Liver (tissue), 10 donors: ENCODE data around the gene UBAP2L. TPM values are rescaled to one million over a fixed set of nuclear protein-coding genes. Genes with fewer than 3 reads are reported as not detected.

Source experiments
- DNase-seq: peaks from one replicate; pipeline ENCODE4 v3.0.0-alpha.2; 2017; ENCODE audit warnings: low spot score
- H3K27ac ChIP-seq, 2 donors: one replicate each; pipeline ENCODE4 v1.7.0; 2013; ENCODE audit warnings: inconsistent platforms in 2 of 2, low read length in 2 of 2, control low read depth in 1 of 2, low read depth in 1 of 2, mild to moderate bottlenecking in 1 of 2
- H3K27me3 ChIP-seq, 4 donors: one replicate each; pipeline versions ENCODE4 v1.6.1 to v1.7.0; 2013; ENCODE audit warnings: low read length in 3 of 4, inconsistent platforms in 1 of 4, mild to moderate bottlenecking in 1 of 4, moderate library complexity in 1 of 4; ENCODE audit not compliant: control insufficient read depth in 4 of 4, insufficient read depth in 4 of 4
- H3K36me3 ChIP-seq, 4 donors: one replicate each; pipeline versions ENCODE4 v1.6.1 to v1.7.0; 2013; ENCODE audit warnings: low read length in 3 of 4, mild to moderate bottlenecking in 3 of 4, low read depth in 1 of 4, moderate library complexity in 1 of 4; ENCODE audit not compliant: control insufficient read depth in 4 of 4, insufficient read depth in 3 of 4
- H3K4me1 ChIP-seq, 4 donors: one replicate each; pipeline versions ENCODE4 v1.6.1 to v1.7.0; 2013; ENCODE audit warnings: low read length in 3 of 4, mild to moderate bottlenecking in 3 of 4, moderate library complexity in 1 of 4; ENCODE audit not compliant: control insufficient read depth in 4 of 4, insufficient read depth in 4 of 4
- H3K4me3 ChIP-seq, 3 donors: one replicate each; pipeline versions ENCODE4 v1.6.1 to v1.7.0; 2013; ENCODE audit warnings: low read length in 3 of 3, control low read depth in 1 of 3, low read depth in 1 of 3, mild to moderate bottlenecking in 1 of 3
- H3K9ac ChIP-seq, 2 donors: one replicate each; pipeline ENCODE4 v1.7.0; 2013; ENCODE audit warnings: low read length in 2 of 2, mild to moderate bottlenecking in 2 of 2, moderate library complexity in 2 of 2, control low read depth in 1 of 2, low read depth in 1 of 2
- H3K9me3 ChIP-seq, 4 donors: one replicate each; pipeline versions ENCODE4 v1.6.1 to v1.7.0; 2013; ENCODE audit warnings: low read length in 3 of 4; ENCODE audit not compliant: control insufficient read depth in 4 of 4
- EGR1 ChIP-seq, 2 donors: IDR thresholded peaks; 2 replicates each; pipeline ENCODE4 v1.6.1; 2016 to 2018; ENCODE audit warnings: antibody characterized with exemption in 2 of 2, low read depth in 2 of 2
- FOXA1 ChIP-seq: IDR thresholded peaks from 2 replicates; pipeline ENCODE4 v1.6.1; 2016; ENCODE audit warnings: antibody characterized with exemption
- FOXA2 ChIP-seq: IDR thresholded peaks from 2 replicates; pipeline ENCODE4 v1.6.1; 2016; ENCODE audit warnings: antibody characterized with exemption
- WGBS: extraction: QIAGEN DNeasy Blood & Tissue Kit; methylation state at CpG from one replicate; pipeline ENCODE4 v1.1.7; 2013; 5-methylcytosine and 5-hydroxymethylcytosine counted together
- polyA plus RNA-seq, 2 donors: library from polyadenylated mRNA; stranded (reverse) in 1 of 2; unstranded in 1 of 2; fragments of 200-250 nt in 1 of 2; fragments of >200 nt in 1 of 2; fragmentation: Nextera tagmentation in 1 of 2; extraction: Ambion mirVana in 1 of 2; gene quantifications; one replicate each; pipeline versions ENCODE4 v1.2.1 to v1.2.3, GENCODE V29; 2013 to 2015
- small RNA-seq: library from RNA; depleted of rRNA; stranded (forward); fragments of <200 nt; gene quantifications from one replicate; pipeline ENCODE3, GENCODE V24; 2014
- total RNA-seq, 2 donors: library from RNA; depleted of rRNA; stranded (reverse); fragments of >200 nt; gene quantifications; one replicate each; pipeline ENCODE4 v1.2.3, GENCODE V29; 2014
- TF ChIP-seq, protein P1 (sequence below): IDR thresholded peaks from 2 replicates; pipeline ENCODE4 v1.6.1; 2016; ENCODE audit warnings: antibody characterized with exemption
- TF ChIP-seq, protein P2 (sequence below): IDR thresholded peaks from 2 replicates; pipeline ENCODE4 v1.6.1; 2016; ENCODE audit warnings: antibody characterized with exemption, mild to moderate bottlenecking
- donor health status: healthy.
- donor health status: healthy.
- donor health status: healthy.
- donor health status: healthy.
- donor health status: healthy.

The UBAP2L gene
- total and polyA plus RNA-seq, 4 donors, result 24.3 to 51.0 (median 34.1) TPM

DNA sequence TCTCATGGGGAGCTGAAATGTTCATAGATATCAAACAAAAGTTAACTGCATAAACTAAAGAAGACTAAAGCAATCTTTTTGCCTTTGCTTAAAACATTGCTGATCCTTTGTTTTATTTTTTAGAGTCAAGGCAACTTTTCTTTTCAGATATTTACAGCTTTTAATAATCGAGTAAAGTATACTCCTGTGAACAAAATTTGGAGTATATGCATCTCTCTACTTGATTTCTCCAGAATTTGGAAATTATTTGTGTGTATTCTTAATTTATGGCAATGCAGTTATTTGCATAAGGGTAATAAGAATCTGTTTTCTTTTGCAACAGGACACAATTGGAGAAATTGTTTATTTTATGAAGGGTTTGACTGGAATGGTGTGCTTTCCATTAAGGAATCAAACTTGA, 95.9 kb downstream of the UBAP2L start:
- no peak overlapping the region for H3K9ac ChIP-seq
- WGBS, result 79% methylated on average over 1 of the region's 1 CpG
- H3K27ac ChIP-seq, result no peak overlapping the region
- TF ChIP-seq FOXA2 (no peak), EGR1 (IDR thresholded peaks at IDR 0.05; ENCODE audit: low read depth in 2 of 2) (no peak)
- TF ChIP-seq, protein P1, sequence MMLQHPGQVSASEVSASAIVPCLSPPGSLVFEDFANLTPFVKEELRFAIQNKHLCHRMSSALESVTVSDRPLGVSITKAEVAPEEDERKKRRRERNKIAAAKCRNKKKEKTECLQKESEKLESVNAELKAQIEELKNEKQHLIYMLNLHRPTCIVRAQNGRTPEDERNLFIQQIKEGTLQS, result no peak
- H3K27me3 ChIP-seq, result no peaks in the 10 kb centered on the region
- no peak overlapping the region for H3K4me3 ChIP-seq
- no peaks in the 10 kb centered on the region for H3K4me1 ChIP-seq
- H3K36me3 ChIP-seq, result no peaks in the 10 kb centered on the region
- no peaks in the 10 kb centered on the region for H3K9me3 ChIP-seq
- no peak for DNase-seq

DNA sequence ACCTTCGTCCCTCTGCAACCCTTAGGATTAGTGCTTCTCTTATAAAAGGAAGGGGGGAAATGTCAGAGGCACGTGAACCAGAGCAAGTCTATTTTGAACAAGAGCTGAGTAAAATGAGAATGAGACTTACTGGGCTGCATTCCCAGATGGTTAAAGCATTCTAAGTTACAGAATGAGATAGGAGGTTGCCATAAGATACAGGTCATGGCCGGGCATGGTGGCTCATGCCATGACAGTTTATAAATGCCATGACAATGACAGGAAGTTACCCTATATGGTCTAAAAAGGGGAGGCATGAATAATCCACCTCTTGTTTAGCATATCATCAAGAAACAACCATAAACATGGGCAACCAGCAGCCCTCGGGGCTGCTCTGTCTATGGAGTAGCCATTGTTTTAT, 97.6 kb downstream of the UBAP2L start:
- WGBS, result 86% methylated on average over 4 of the region's 4 CpGs
- TF ChIP-seq, protein P2, sequence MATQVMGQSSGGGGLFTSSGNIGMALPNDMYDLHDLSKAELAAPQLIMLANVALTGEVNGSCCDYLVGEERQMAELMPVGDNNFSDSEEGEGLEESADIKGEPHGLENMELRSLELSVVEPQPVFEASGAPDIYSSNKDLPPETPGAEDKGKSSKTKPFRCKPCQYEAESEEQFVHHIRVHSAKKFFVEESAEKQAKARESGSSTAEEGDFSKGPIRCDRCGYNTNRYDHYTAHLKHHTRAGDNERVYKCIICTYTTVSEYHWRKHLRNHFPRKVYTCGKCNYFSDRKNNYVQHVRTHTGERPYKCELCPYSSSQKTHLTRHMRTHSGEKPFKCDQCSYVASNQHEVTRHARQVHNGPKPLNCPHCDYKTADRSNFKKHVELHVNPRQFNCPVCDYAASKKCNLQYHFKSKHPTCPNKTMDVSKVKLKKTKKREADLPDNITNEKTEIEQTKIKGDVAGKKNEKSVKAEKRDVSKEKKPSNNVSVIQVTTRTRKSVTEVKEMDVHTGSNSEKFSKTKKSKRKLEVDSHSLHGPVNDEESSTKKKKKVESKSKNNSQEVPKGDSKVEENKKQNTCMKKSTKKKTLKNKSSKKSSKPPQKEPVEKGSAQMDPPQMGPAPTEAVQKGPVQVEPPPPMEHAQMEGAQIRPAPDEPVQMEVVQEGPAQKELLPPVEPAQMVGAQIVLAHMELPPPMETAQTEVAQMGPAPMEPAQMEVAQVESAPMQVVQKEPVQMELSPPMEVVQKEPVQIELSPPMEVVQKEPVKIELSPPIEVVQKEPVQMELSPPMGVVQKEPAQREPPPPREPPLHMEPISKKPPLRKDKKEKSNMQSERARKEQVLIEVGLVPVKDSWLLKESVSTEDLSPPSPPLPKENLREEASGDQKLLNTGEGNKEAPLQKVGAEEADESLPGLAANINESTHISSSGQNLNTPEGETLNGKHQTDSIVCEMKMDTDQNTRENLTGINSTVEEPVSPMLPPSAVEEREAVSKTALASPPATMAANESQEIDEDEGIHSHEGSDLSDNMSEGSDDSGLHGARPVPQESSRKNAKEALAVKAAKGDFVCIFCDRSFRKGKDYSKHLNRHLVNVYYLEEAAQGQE, result no peak
- no peak for TF ChIP-seq FOXA1
- H3K36me3 ChIP-seq, result no peaks in the 10 kb centered on the region
- no peak overlapping the region for H3K27ac ChIP-seq
- no peaks in the 10 kb centered on the region for H3K9me3 ChIP-seq
- H3K4me3 ChIP-seq, result no peak overlapping the region
- H3K9ac ChIP-seq, result no peak overlapping the region
- H3K27me3 ChIP-seq, result no peaks in the 10 kb centered on the region
- no peak for DNase-seq
- H3K4me1 ChIP-seq, result no peaks in the 10 kb centered on the region

Small RNA genes lying within 50 kb of the gene (small RNA-seq; reads per million reads assigned to genes)
- 0.29 reads per million, percentile 25 among the genes with 10 or more reads in this experiment for gene MIR190B
- not detected for gene RF00273
- gene RNU6-121P, result not detected
- gene RNU6-239P, result not detected
- gene SNORA58B, result not detected

Other genes starting within 250 kb of the UBAP2L start
- 100 to 1,000 TPM in 1 of 2 donors, 10 to 100 TPM in 1; 88.9 to 104 TPM for gene JTB, start 243.3 kb upstream of the UBAP2L start, total RNA-seq
- gene JTB, start 243.3 kb upstream of the UBAP2L start, polyA plus RNA-seq, result 100 to 1,000 TPM; 144 to 182 TPM
- gene RAB13, start 234.6 kb upstream of the UBAP2L start, total RNA-seq, result 10 to 100 TPM; 18.0 to 20.6 TPM
- gene RAB13, start 234.6 kb upstream of the UBAP2L start, polyA plus RNA-seq, result 10 to 100 TPM; 44.3 to 72.9 TPM
- gene RPS27, start 230.2 kb upstream of the UBAP2L start, total RNA-seq, result 1,000 to 10,000 TPM in 1 of 2 donors, 100 to 1,000 TPM in 1; 452 to 1,886 TPM
- 1,000 to 10,000 TPM in 1 of 2 donors, 100 to 1,000 TPM in 1; 812 to 3,145 TPM for gene RPS27, start 230.2 kb upstream of the UBAP2L start, polyA plus RNA-seq
- under 1 TPM in 1 of 2 donors, not detected in 1; 0.08 TPM for gene NUP210L, start 65.9 kb upstream of the UBAP2L start, total RNA-seq
- gene NUP210L, start 65.9 kb upstream of the UBAP2L start, polyA plus RNA-seq, result not detected
- 100 to 1,000 TPM in 1 of 2 donors, 10 to 100 TPM in 1; 89.6 to 120 TPM for gene TPM3, start 28.9 kb upstream of the UBAP2L start, total RNA-seq
- 100 to 1,000 TPM; 105 to 113 TPM for gene TPM3, start 28.9 kb upstream of the UBAP2L start, polyA plus RNA-seq
- not detected for gene CFAP141, start 14.6 kb upstream of the UBAP2L start, total RNA-seq
- gene CFAP141, start 14.6 kb upstream of the UBAP2L start, polyA plus RNA-seq, result not detected
- gene HAX1, start 51.7 kb downstream of the UBAP2L start, total RNA-seq, result 10 to 100 TPM; 37.5 to 59.5 TPM
- 10 to 100 TPM; 59.1 to 91.2 TPM for gene HAX1, start 51.7 kb downstream of the UBAP2L start, polyA plus RNA-seq
- gene AQP10, start 100.1 kb downstream of the UBAP2L start, total RNA-seq, result under 1 TPM in 1 of 2 donors, not detected in 1; 0.14 TPM
- not detected for gene AQP10, start 100.1 kb downstream of the UBAP2L start, polyA plus RNA-seq
- gene ATP8B2, start 104.6 kb downstream of the UBAP2L start, total RNA-seq, result 10 to 100 TPM in 1 of 2 donors, 1 to 10 TPM in 1; 6.1 to 16.2 TPM
- 1 to 10 TPM in 1 of 2 donors, under 1 TPM in 1; 0.75 to 4.5 TPM for gene ATP8B2, start 104.6 kb downstream of the UBAP2L start, polyA plus RNA-seq
- 10 to 100 TPM; 47.0 to 67.6 TPM for gene IL6R, start 184.4 kb downstream of the UBAP2L start, total RNA-seq
- 10 to 100 TPM; 18.8 to 23.6 TPM for gene IL6R, start 184.4 kb downstream of the UBAP2L start, polyA plus RNA-seq